Keratinocyte (primary cell): ENCODE measurements around the gene WT1.

ENCODE experiments used
- CTCF ChIP-seq, 3 experiments: IDR thresholded peaks in 1 of 3; conservative IDR thresholded peaks in 1 of 3; optimal IDR thresholded peaks in 1 of 3; 2 replicates in 2 of 3; 3 replicates in 1 of 3; pipeline versions ENCODE3 to v1.5.1; 2011; ENCODE audit warnings: low read length in 3 of 3, mild to moderate bottlenecking in 3 of 3, moderate library complexity in 2 of 3, control low read depth in 1 of 3, inconsistent platforms in 1 of 3; ENCODE audit not compliant: insufficient read depth in 2 of 3; ENCODE audit errors: extremely low read depth in 1 of 3
- EZH2 ChIP-seq: IDR thresholded peaks from one replicate; pipeline ENCODE4 v1.6.1; 2012; ENCODE audit warnings: inconsistent platforms, mild to moderate bottlenecking, low read length, moderate library complexity

GRCh38 chr11:32440312-32440908 is 5.1 kb upstream of the WT1 start:
- no peak for TF ChIP-seq CTCF (optimal IDR thresholded peaks at IDR 0.05 in 1 of 3, IDR thresholded peaks at IDR 0.05 in 1 of 3, conservative IDR thresholded peaks at IDR 0.05 in 1 of 3; ENCODE audit: extremely low read depth in 1 of 3, insufficient read depth in 2 of 3, low read length in 3 of 3)
- TF ChIP-seq EZH2 = no peak
